IPS DF 4.7 (cell line): ENCODE results near the gene ITGA6.

Experiments
- DNase-seq: peaks from one replicate; pipeline ENCODE4 v3.0.0-alpha.2; 2013; ENCODE audit warnings: low spot score; ENCODE audit errors: extremely low read depth

Gene ITGA6

DNA sequence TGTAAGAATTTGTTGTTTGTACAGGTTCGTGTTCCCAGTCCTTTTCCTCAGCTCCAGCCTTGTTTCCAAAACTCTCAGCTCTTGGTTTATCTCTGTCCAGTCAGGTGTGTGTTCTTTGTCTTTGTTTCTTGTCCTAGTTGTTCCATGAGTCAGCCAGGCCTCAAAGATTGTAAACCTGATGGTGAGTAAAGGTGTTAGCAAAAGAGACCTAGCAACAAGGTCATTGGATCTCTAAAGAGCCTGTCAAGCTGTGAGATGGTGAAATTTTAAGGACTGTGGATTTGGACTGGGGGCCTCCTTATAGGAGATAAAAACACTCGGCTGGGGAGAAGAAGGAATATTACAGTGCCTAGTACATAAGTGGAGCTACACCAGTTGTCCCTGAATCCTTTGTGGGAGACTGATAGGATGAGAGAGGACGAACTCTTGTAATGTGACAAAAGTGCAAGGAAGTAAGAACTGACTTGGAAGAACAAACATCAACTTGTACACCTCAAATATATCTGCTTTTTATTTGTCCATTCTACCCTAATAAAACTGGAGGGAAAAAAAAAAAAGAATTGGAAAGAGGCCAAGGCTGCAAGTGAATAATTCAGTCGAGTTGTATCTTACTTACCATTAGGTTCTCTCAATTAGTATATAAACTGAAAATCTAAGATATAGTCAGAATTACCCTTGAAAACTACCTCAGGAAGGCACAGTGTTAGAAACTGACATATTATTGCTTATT is 37.2 kb downstream of the ITGA6 start:
- no peak for DNase-seq

DNA sequence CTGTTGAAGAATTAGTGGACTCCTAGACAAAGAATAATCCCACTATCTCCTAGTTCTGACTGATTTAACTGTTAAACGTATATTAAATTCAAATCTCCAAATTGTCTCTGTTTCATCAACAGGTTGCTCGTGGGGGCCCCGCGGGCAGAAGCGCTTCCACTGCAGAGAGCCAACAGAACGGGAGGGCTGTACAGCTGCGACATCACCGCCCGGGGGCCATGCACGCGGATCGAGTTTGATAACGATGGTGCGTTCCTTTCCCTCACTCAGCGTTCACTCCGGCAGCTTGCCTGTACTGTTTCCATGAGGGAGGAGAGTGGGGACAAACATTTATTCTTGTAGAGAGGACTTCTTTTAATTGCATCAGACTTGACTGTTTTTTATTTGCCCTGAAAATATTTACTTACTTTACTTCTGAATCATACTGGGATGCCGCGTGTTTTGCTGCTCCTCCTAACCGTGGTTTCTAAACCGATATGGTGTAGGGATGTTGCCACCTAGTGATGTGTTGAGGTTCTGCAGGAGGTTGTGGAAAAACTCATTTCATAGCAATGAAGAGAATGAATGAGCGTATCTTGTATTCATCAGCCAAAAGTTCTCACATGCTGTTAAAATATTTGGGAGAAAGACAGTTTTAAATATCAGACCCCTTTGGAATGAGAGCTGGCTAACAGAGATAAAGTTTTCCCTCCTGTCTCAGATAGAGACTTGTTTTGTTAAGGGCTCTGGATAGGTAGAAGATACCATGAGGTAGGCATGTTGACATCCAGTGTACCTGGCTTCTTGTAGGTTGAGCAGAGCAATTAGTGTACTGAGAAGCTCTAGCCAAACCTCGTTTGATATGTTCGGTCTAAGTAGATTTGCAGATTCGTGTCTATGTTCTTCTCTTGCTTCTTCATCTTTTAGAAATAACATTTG is 38.3 kb downstream of the ITGA6 start:
- DNase-seq, result no peak

DNA sequence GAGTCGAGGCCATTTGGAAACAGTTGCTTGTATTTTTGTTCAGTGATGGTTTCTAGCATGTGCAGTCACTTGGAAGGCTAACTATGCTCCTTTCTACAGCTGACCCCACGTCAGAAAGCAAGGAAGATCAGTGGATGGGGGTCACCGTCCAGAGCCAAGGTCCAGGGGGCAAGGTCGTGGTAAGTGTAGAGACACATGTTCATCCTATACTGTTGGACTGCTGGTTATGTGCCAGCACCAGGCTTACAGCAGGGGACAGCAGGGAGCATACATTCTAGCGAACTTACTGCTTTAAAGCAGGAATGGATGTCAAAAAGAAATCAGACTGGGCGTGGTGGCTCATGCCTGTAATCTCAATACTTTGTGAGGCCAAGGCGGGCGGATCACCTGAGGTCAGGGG is 40.0 kb downstream of the ITGA6 start:
- no peak for DNase-seq

DNA sequence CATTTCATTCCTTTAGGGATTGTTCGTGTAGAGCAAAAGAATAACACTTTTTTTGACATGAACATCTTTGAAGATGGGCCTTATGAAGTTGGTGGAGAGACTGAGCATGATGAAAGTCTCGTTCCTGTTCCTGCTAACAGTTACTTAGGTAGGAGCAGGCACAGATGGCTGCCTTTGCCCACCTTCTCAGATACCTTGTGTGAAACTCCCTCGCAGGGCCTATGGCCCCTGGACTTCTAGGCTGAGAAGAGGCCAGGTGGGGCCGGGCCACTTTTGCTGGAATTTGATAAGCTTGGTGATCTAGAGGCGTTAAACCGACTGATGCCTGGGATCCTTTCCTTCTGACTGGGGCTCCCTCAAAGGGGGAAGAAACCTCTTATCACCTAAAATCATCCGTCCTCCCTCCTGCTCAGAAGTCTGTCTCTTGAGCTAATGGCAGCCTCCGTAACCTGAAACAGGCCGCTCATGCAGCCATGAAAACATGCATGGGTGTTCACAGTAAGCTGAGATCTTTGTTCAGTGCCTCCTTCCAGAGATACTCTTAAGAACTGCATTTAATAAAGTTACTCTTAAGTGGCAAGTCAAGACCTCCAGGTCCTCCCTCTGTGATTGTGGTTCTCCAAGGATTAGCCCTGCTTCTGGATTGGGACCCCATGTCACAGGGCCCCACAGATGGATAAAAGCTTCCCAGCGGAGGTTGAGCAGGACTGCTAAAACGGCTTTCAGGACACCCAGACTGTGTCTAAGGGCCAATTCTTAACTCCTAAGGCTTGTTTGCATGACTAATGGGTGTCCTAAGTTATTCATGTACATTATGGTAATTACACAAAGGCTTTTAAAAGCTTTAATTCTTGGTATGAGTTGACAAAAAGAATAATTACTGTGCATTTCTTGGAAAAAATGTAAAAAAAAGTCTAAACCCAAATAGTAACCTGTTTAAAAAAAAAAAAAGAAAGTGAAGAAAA is 43.9 kb downstream of the ITGA6 start:
- DNase-seq, result no peak

DNA sequence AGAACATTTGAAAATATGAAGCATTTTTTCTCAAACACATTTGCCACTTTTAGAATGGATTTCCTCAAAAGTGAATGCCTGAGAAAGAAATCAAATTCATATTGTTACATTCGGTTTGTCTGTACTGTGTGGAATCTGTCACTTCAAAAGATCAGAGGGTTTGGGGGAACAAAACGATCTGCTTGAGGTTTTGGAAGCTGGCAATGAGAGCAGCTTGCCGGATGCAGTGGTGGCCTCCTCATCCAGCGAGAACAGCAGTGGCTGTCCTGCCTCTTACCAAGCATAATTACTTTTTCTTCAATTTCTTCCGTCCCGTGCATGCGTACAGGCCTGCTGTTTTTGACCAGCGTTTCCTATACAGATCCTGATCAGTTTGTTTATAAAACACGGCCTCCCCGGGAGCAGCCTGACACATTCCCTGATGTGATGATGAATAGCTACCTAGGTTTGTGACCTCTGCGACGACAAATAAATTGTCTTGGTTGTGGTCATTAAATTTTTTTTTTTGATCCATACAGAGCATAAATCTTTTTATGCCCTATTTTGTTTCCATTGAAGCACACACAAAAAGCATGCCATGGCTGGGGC is 45.2 kb downstream of the ITGA6 start:
- DNase-seq, result no peak

DNA sequence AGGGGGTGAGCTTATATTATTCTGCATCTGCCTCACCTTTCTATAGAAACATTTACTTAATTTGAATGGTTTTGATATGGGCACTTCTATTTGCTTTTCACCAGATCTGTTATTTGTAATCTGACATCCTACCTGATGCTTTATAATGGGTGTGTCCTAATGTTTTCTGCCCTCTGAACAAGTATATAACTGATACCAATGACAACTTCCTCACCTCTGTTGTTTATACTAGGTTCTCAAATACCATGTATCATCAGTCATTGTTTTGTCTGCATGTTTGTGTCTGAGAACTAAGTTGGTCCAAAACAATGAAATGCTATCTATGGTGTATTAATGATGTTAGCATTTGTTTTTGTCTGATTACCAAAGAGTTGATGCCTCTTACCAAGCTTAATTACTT is 45.8 kb downstream of the ITGA6 start:
- no peak for DNase-seq

DNA sequence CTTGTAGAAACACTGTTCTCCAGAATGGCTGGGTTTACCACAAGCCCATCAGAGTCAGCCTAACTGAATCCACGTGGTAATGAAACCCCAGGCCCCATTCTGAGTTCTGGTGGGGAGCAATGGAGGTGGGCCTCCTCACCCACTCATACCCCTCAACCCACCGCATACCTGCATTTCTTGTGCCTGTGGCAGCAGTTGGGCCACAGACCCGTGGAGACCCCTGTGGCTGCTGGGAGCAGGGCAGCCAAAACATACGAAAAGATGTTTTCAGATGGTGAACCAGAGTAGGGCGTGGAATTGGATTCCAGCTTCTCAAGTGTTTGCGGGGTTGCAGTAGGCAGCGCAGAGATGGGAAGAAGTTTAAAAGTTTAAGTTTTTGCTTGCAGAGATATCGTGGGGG is 51.0 kb downstream of the ITGA6 start:
- no peak for DNase-seq

DNA sequence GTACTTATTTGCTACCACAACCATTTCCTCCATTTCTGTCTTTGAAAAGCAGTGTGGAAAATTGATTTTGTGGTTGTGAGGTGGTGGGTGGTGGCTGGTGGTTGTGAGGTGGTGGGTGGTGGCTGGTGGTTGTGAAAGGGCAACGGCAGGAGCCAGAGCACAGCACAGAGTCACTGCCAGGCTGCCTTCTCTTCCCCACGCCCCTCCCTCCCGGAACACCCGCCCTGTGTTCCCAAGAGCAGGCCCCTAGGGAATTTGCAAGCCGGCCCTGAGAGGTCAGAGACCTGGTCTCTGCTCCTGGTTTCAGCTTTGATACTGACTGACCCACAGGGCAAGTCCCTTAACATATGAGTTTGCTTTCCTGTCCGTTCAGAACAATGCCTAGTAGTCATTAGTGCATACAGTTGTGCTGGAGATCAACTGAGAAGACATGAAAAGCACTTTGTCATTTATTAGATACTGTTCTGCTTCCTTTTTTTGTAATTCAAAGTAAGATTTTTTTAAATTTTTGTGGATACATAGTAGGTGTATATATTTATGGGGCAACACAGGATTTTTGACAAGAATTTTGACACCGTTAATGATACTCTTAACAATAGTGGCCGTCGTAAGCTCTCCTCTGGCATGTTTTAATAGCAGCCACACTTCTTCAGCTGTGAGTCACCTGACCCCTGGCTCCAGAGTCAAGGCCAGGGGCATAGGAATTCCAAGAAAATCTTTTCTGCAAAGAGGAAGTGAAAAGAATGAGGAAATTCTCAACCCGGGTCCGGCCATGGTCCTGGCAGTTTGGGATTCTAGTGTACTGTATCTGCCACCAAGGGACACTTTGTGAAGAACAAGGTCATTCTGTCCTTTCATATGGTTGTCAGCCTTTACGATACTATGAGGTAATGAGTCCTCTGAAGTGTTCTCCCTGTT is 53.2 kb downstream of the ITGA6 start:
- DNase-seq, result no peak

DNA sequence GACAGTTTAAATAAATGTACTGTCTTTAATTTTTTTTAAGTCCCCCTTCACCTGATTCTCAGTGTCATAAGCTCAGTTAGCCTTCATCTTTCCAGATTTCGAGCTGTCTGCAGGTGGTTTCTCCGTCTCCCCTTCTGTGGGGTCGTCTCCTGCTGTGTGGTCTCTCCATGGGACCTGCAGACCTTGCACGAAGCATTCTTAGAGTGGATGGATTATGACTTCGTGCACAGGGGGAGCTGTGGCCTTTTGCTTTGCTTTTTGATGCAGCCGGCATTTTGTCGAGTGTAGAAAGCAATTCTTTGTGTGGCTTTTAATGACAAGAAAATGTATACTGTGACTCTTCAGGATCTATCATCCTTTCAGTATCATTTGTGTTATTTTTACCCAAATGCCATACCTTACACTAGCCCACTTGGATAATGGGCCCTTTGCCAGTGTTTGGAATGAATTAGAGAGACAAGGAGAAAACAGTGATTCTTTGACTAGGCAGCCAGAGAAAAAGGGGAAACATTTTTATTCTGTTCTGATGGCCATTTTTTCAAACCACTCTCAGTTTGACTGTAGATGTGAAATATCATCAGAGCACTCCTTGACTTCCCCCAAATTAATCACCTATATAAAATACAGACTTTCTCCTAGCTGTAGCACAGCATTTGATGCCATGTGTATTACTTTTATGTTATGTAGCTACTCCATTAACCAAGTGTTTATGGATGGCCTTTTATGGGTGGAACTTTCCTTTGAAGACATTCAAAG is 54.3 kb downstream of the ITGA6 start:
- no peak for DNase-seq

DNA sequence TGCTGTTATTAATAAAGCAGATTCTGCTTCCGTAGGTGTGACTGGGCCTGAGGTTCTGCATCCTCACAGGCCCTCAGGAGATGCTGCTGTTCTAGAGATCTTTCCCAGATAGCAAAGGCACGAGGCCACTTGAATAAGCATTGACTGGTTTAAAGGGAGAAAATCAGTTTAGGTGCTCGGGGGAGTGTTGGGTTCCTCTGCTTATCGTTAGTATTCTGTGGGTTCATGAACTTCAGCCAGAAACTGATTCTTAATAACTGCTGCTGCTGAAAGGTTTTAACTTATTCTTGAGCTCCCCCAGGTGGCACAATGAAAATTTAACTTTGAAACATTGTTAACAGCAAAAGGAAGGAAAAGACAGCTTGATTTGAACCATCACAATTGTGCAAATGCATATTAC is 56.9 kb downstream of the ITGA6 start:
- no peak for DNase-seq

DNA sequence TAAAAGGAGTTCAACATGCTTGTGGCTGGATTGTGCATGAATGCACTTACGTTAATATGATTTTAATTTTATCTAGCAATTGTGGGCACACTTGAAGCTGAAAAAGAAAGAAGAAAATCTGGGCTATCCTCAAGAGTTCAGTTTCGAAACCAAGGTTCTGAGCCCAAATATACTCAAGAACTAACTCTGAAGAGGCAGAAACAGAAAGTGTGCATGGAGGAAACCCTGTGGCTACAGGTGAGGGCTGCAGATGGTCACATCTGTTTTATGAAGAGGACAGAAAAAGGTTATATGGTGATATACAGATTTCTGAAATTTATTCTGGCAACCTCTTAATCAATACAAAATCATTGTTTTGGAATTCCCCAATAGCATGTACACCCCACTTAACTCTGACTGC is 57.3 kb downstream of the ITGA6 start:
- no peak for DNase-seq

DNA sequence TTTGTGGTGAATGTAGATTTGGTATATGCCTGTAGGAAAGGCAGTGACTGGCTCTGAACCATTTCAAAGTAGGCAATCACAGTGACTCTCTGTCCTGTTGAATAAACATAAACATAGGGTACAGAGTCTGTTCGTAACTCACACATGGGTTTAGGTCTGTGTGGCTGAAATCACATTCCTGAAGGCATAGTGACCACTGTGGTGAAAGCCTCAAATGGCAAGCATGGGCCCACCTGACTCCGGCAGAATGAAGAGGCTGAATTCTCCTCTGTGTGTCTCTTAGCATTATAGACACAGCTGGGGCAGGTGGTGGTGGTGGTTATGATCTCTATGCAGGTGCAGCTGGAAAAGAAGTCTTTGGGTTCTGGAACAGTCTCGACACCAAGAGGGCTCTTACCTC is 61.2 kb downstream of the ITGA6 start:
- DNase-seq, result no peak

DNA sequence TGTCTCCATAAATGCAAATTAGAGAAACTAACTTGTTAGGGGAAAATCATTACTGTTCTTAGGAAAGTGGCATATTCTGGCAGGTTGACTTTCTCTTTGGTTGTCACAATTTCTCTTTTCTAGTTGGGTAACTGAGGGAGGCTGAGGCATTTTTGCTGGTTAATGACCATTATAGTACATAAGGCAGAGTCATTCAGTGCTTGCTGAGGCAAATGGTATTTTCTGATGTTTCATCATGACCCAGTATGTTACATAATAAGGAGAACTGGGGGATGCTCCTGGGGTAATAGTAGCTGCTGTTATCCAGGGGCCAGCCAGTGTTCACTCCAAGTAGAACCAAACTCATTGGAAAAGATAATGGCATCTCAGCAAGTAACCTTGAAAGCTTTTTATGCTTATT is 62.3 kb downstream of the ITGA6 start:
- DNase-seq, result no peak

DNA sequence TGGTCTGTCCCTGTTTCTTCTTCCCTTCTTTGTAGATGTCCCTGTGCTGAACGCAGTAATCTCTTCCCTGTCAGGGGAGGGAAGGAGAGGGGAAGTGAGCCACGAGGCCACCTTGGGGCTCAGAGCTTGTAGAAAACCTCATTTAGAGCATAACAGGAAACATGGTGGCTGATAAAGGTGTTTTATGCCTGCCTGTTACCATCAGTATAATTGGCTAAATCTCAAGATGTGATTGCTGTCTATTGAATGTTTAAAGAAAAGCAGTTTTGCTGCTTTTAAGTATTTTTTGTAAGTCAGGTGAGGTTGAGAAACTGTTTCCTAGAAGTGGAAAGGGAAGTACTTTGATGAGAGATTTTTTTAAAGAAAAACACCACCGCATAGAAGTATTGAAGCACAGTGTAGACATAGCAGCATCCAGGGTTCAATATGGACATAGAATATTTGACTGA is 68.8 kb downstream of the ITGA6 start:
- no peak for DNase-seq

DNA sequence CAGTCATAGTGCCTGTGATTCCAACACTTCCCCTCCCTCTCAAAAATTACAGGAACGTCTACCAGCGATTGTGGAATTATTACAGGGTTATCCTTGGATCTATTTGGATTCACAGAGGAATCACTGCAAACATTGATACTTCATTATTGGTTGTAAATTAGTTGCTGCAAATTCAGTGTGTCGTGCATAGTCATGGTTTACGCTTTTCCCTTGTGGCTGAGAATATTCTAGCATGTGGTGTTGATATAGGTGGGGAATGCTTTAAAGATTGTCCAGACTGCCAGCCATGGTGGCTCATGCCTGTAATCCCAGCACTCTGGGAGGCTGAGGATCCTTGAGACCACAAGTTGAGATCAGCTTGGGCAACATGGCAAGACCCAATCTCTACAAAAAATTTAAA is 79.8 kb downstream of the ITGA6 start:
- no peak for DNase-seq

DNA sequence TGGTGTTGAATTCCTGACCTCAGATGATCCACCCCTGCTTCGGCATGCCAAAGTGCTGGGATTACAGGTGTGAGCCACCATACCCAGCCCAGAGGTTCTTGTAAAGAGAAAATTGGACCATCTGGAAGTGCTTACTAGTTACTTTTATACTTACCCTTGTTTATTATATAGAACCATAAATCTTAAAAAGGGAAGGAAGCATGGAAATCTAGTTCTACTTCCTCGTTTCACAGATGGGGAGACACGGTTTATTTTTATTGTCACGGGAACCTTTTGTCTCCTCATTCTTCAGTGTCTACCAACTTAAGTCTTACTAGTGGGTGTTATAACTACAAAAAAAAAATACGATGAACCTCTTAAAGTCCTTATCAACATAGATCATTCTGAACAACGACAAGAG is 82.7 kb downstream of the ITGA6 start:
- DNase-seq, result no peak

DNA sequence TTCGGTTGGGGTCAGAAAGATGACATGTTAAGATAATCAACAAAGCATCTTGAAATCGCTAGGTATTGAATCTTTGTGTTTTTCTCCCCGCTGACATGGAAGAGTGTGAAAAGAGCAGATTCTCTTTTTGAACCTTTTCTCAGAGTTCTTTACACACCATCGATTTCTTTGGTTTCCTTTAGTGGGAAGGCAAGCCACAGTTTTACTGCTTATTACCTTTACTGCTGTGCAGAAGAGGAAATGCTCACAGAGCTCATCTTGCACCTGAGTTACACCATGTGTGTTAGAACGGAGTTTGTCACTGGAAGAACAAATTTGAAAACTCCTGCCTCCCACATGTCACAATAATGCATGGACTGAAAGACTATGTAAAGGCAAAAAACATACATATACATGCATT is 83.2 kb downstream of the ITGA6 start:
- no peak for DNase-seq

DNA sequence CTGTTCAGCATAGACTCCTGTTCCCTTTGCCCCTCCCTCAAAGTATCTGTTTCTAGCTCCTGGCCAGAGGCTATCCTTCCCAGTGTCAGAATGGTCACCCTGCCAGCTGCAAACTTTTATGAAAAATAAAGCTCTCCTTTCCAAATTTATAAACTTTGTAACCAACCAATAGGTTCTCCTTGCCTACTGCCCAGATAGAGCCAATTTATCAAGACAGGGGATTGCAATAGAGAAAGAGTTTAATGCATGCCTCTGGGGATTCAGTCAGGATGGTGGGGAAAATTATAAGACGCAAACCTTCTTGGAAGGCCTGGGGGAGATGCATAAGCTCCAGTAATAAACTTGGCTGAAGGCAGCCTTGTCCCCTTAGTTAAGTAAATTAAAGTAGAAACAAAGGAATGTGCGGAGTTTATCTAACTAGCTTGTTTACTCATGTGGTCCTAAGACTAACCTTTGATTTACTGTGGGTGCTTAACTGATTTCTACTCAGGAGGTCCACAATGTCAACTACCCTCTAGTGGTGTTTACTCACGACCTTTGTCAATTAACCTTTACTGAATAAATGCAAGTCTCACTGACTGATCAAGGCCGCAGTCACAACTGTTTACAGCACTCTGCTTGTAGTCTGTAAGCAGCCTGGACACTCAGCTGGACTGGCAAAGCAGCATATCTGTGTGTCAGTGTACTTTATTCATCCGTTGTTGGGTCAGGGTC is 85.6 kb downstream of the ITGA6 start:
- DNase-seq, result no peak

DNA sequence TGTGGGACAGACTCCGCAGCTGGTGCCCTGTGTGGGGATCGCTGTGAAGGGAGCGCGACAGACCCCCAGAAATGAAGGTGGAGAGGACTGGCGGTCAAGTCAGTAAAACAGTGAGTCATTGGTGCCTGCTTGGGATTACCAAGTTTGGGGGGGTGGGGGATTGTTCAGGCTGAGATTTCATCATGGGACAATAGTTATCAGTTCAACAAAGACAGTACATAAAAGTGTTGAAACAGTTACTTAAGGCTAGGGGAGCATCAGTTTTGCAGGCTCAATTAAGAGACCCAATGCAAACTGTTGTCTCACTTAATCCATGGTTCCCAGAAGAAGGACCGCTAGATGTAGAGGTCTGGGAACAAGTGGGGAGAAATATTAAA is 86.1 kb downstream of the ITGA6 start:
- DNase-seq, result no peak
